GM18951 (cell line): ENCODE results near the gene KCNIP1.

ENCODE experiments used
- POLR2A ChIP-seq: IDR thresholded peaks from 4 replicates; pipeline ENCODE4 v1.6.1; 2011; ENCODE audit warnings: mild to moderate bottlenecking; ENCODE audit not compliant: insufficient read length, insufficient read depth; ENCODE audit errors: extremely low read depth
- in situ Hi-C: fragments of 300-500 bp; cut with MboI; formaldehyde crosslinking; loops from one replicate; pipeline ENCODE4 v1.12.0; 2022; ENCODE audit warnings: low sequenced_read_pairs, mixed read lengths, inconsistent platforms; ENCODE audit not compliant: unreplicated experiment

The KCNIP1 gene

GRCh38 chr5:170681013-170681433 lies 177.2 kb downstream of the KCNIP1 start:
- in situ Hi-C loops = no loop called here
- TF ChIP-seq POLR2A = no peak

GRCh38 chr5:170691657-170692056 lies 187.8 kb downstream of the KCNIP1 start:
- in situ Hi-C loops = no loop called here
- no peak for TF ChIP-seq POLR2A

- in situ Hi-C loops = no loop called here
- TF ChIP-seq POLR2A = no peak
Observed at GRCh38 chr5:170693701-170694100, 189.9 kb downstream of the KCNIP1 start.

- no peak for TF ChIP-seq POLR2A
- in situ Hi-C loops = no loop called here
Observed at GRCh38 chr5:170694911-170695310, 191.1 kb downstream of the KCNIP1 start.

- no peak for TF ChIP-seq POLR2A
- in situ Hi-C loops = no loop called here
Observed at GRCh38 chr5:170697031-170697430, 193.2 kb downstream of the KCNIP1 start.

GRCh38 chr5:170700503-170700902 lies 196.7 kb downstream of the KCNIP1 start:
- no peak for TF ChIP-seq POLR2A
- in situ Hi-C loops = no loop called here

GRCh38 chr5:170701334-170701733 lies 197.5 kb downstream of the KCNIP1 start:
- in situ Hi-C loops = no loop called here
- TF ChIP-seq POLR2A = no peak

GRCh38 chr5:170704417-170705192 lies 200.8 kb downstream of the KCNIP1 start:
- in situ Hi-C loops = no loop called here
- no peak for TF ChIP-seq POLR2A

GRCh38 chr5:170709640-170710039 lies 205.8 kb downstream of the KCNIP1 start:
- in situ Hi-C loops = no loop called here

GRCh38 chr5:170711300-170711699 lies 207.5 kb downstream of the KCNIP1 start:
- no peak for TF ChIP-seq POLR2A
- in situ Hi-C loops = no loop called here

More at GRCh38 chr5:170709640-170710039, 205.8 kb downstream of the KCNIP1 start:
- TF ChIP-seq POLR2A = no peak

- in situ Hi-C loops = no loop called here
- no peak for TF ChIP-seq POLR2A
Observed at GRCh38 chr5:170715141-170715540, 211.3 kb downstream of the KCNIP1 start.

- in situ Hi-C loops = no loop called here
- TF ChIP-seq POLR2A = no peak
Observed at GRCh38 chr5:170716396-170716795, 212.6 kb downstream of the KCNIP1 start.

GRCh38 chr5:170719551-170719950 lies 215.7 kb downstream of the KCNIP1 start:
- TF ChIP-seq POLR2A = no peak
- in situ Hi-C loops = no loop called here

- in situ Hi-C loops = no loop called here
- no peak for TF ChIP-seq POLR2A
Observed at GRCh38 chr5:170720179-170720578, 216.4 kb downstream of the KCNIP1 start.

GRCh38 chr5:170720984-170721383 lies 217.2 kb downstream of the KCNIP1 start:
- in situ Hi-C loops = no loop called here

GRCh38 chr5:170721681-170722080 lies 217.9 kb downstream of the KCNIP1 start:
- no peak for TF ChIP-seq POLR2A
- in situ Hi-C loops = no loop called here

More at GRCh38 chr5:170720984-170721383, 217.2 kb downstream of the KCNIP1 start:
- no peak for TF ChIP-seq POLR2A
